Activated CD4-positive, alpha-beta T cell treated with anti-CD3 and anti-CD28 coated beads, Interleukin-2, amount 50 U/mL, for 24 hours (primary cell): ENCODE measurements around the gene SLC44A4.

Experiments
- DNase-seq, 2 donors: peaks; one replicate each; pipeline ENCODE4 v3.0.0-alpha.2; 2020; ENCODE audit warnings: low read depth in 1 of 2, low spot score in 1 of 2

Gene SLC44A4

DNA sequence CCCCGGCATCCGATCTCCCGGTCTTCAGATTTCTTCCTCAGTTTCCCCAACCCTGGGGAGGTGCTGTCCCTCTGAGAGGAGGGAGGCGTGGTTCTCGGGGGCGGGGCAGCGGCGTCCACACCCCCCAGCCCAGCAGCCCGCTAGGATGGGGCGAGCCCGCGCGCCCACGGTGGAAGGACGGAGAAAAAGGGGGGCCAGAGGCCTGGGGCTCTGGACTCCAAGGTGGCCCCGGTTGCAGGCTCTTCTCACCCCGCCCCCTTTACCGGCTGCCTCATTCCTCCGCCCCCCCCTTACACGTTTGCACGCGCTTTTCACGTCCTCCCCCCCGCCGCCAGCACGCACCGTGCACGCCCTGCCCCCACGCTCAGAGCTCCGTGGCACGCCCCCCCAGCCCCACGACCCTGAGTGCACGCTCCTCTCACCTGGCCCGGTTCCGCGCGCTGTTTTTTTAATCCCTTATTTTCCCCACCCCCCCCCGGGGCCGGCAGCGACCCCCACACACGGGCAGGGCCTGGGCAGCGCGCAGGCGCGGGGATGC is 22.7 kb upstream of the SLC44A4 start:
- DNase-seq = peak; percentile 55 to 62

DNA sequence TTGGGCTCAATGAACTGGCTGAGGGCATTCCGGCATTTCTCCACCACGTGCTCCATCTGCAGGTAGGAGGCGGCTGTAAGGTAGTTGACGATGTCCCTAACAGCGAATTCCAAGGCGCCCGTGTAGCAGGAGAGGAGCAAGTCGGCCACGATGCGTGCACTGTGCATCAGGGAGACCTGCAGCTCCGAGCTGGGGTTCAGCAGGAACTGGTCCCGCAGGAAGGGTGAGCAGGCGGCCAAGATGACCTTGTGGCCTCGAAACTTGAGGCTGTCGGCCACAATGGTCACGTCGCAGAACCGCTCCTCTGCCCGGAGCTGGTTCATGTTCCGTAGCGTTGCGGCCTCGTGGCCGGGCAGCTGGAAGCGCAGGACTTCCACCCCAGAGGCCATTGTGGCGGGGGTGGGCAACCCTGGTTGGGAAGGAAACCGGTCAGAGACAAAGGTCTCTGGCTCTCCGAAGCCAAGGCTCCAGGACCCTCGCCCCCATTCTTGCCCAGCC is 22.2 kb upstream of the SLC44A4 start:
- DNase-seq = no peak

DNA sequence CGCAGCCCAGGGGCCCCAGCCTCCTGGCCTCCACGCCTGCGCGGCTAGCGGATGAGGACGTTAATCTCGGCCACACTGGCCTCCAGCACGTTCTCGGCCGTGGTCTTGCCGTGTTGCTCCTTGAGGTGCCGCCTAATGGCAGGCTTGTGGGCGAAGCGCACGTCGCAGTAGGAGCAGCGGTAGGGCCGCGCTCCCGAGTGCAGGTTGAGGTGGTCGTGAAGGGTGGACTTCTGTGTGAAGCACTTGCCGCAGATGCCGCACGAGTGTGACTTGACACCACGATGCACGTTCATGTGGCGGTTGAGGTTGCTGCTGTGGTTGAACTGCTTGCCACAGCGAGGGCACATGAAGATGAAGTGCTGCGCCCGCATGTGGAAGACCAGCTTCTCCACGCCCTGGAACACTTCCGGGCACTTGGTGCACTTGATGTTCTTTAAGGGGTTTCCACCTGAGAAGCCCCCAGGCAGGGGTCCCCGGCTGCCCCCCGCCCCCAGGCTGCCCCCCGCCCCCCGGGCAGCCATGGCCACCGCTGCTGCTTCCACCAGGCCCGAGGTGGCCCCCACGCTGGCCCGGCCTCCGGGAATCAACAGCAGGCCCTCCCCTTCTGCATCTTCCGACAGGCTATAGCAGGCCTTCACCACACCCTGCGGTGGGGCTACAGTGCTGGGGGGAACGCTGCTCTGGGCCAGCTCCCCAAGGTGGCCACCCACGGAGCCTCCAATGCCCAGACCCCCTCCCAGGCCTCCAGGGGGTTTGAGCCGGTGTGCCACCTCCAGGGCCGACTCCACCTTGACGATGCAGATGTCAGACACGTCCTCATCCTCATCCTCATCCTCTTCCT is 21.3 kb upstream of the SLC44A4 start:
- DNase-seq = no peak

DNA sequence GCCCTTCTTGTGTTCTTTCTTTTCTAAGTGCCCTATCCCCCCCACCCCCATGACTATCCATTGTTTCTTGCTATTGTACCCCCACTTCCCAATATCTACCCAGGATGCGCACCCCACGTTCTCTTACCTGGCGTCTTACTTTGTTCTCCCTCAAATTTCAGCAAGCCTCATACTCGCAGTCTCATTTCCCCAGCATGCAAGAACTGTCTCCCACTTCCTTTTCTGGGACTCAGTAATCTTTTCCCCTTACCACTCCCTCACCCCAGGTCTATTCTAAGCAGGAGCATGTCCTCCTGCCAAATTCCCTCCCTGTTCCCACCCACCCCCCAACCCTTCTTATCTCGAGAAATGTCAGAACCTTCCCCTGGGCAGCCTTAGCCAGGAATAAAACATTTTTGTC is 20.4 kb upstream of the SLC44A4 start:
- DNase-seq = no peak

DNA sequence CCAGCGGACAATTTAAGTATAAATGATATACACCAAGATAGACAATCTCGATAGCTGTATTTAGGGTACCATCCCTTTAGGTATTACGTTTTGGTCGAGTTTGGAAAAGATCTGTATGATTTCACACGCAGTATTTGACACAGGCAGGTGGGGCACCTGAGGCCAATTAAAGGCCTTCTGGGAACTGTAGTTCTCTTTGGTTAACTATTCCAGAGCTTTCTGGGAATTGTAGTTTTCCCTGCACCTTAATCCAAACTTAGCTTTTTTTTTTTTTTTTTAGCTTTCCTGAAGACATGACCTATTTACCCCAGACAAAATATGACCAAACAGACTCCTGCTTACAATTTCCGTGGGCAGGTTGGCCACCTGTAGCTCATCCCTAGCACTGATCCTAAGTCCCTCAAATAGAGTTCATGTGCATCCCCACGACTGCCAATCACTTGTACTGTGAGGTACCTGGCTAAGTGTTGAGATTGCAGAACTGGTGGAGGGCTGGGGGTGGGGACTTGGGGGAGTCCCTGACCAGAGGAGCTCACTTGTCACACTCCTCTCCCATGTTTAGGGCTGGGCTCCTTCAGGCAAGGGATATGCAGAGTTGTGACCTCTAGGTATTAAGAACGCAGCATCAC is 19.7 kb upstream of the SLC44A4 start:
- no peak for DNase-seq

DNA sequence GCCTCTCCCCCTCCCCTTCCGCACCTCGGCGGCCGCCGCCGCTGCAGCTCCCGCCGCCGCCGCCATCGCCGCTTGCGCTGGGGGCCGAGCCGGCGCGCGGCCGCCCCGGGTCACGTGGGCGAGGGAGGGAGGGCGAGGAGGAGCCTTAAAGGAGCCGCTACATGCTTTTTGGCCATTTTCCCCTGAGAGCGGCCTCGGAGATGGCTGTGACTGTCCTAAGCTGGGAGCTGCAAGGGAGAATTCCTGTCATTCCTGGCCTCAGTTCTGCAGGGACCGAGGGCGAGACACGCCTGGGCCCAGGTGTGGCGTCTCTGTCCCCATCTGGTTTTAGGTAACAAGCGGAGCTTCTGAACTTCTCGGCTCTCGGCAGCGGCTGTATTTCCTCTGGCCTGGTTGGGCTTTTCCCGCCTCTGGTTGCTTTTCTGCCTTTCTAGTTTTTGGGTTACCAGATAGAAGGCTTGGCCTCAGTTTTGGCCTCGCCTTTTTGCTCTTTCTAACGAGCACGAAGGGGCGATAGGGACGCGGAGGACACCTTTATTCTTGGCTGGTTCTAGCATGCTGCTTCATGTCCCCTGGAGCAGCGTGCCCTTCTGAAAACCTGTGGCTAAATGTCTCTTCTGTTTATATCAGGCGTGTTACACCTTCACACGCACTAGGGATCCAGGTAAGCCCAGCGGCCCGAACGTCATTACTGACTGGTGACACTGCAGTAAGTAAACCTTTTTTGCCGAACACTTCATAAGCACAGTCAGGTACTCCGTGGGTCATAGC is 19.0 kb upstream of the SLC44A4 start, which contains the start of gene EHMT2:
TSS of gene EHMT2 (minus strand) at position 87 of the 771 bp plus-strand sequence. CDS start at position 66, 21 bp downstream.
- peak; percentile 65 to 70 for DNase-seq

DNA sequence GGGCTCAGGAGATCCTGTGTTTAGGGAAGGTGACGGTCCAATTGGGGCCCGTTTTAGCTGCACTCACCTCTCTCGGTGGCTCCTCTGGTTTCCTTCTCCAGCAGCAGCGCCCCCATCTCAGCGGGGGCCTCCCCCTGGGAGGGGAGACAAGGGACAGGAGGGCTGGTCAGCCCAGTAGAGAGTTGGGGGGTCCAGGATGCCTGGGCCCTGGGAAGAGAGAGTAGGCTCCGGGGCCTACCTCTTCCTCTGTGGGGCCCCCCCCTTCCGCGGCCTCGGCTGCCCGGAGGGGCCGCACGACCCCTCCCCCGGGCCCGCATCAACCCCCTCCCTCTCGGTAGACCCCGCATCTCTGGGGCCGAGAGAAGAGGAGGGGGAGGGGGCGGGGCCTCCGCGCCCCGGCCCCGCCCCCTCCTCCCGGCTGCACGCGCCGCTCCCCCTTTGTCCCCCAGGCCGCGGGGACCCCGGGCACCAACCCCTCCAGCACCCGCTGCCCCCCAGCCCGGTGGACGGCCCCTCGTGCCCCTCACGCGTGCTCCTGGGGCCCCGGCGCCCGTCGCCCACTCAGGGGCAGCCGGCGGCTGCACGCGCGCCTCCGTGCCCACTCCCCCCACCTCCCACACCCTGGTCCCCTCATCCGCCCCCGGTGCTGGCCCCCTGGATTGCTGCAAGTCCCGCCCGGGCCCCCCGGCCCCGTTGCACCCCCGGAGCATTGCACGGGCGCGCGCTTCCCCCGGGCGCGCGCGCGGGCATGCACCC is 18.2 kb upstream of the SLC44A4 start:
- DNase-seq = no peak

DNA sequence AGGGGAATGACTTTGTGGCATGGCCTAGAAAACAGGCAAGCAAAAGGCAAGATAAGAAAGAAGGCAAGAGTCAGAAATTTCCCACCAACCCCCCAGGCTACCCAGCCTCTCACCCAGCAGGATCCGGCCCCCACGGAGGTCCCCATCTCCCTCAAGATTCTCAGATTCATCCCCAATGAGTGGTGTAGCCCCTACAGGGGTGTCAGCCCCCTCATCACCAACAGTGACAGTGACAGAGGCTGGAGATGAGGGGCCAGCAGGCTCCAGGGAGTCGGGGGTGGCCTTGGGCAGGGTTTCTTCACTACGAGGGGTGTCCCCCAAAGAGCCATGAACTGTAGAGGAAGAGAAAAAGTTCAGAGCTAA is 17.7 kb upstream of the SLC44A4 start:
- DNase-seq = no peak

DNA sequence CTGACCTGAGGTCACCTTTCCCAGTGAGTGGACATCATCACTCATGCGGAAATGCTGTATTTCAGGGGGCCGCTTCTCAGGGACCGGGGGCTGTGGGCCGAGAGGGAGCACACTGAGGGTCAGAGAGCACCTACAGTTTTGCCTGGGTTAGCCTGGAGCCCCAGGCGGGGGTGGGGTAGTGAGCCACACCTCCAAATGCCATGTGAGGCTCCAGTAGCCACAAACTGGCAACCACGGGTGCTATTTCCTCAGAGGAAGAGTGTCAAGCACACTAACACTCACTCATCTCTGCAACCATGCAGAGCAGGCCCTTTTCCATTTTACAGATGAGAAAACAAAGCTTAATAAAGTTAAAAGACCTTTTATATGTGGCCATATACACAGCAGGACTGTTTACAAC is 14.0 kb upstream of the SLC44A4 start:
- no peak for DNase-seq

DNA sequence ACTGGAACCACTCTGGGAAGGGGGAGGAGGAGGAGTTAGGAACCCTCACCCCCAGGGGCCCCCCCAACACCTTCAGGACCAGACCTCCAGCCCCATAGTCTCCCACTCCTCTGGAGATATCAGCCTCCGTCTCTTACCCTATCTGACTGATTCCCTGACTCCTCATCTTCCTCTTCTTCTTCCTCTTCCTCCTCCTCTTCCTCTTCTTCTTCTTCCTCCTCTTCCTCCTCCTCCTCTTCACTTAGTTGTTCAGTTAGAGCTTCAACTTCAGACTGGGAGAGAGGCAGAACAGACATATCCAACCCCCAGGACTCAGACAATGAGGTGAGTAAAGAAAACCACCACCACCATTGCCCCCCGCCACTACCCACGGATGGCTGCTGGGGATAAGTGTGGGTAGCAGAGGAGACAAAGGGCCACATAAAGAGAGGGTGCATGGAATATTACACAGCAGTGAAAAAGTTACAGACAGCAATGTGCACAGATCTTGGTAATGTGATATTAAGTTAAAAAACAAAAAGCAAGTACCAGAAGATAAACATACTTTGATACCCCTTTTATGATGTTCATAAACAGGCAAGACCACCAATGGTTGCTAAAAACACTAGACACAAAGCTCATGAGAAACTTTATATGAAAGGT is 10.7 kb upstream of the SLC44A4 start:
- DNase-seq = no peak

DNA sequence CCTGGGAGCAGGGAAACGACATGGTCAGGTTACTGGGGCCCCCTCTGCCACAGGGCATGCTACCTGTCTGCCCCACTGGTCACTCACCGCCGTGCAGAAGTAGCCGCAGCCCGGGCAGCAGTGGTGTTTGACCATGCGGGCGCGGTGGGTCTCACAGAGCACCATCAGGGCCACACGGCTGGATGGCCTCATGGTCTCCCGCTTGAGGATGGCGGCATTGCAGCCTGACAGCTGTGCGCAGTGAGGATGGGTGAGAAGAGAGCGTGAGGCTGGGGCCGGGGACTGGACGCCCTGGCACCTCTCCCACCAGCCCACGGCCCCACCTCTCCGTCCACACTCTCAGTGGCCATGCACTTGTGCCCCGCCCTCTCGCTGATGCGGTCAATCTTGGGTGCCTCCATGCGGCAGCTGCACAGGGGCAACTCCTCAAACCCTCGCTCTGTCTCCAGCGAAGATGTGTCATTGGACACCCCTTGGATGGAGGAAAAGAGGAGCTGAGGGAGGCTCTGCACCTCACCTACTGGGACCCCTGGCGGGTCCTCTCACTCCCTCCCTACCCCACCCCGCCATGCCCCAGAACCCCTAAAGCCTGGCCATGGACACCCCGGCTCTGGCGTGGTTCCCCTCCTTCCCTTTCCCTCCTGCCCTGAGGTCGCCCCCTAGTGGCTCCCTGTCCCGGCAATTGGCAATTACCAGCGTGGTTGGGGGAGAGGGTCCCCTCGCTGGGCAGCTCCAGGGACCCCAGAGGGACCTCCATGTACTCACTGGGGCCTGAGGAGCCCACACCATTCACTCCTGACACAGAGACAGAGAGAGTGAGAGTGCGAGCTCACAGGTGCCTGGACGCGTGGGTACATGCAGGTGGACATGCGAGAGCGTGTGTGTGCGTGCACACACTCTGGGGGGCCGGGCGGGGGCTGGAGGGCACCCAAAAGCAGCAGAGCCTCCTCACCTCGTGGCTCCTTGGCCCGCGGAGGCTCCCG is 9.8 kb upstream of the SLC44A4 start:
- DNase-seq = peak in 1 of 2 donors; percentile 33

DNA sequence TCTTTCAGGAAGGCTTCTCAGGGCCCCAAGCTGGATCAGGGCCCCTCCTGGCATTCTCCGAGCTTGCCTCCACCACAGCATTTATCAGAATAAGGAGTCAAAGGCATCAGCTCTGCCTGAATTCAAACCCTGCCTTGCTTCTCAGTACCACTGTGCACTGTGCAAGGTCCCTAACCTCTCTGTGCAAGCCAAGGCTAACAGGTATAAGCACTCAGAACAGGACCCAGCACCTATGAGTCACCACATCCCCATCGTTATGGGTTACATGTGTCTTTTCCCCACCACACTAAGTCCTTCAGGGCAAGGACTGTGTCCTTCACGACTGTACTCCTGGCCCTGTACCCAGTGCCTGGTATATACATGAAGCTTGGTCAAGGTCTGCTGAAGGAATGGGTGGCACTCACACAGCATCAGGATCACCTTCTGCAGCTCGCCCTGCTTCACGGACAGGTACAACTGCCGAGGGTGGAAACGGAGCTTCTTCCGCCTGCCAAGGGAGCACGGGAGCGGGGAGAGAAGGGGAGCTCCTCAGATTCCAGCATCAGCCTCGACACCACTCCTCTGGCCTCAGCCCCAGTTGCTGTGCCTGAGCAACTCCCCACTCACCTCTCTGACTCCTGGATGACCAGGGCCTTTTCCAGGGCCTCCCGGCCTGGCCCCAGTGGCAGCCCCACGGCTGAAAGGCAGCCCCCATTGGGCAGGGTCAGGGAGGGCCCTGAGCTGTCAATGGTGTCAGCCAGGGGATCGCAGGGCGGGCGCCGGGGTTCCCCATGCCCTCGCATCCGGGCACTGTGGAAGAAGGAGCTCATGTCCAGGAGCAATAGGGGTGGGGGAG is 8.6 kb upstream of the SLC44A4 start:
- no peak for DNase-seq

DNA sequence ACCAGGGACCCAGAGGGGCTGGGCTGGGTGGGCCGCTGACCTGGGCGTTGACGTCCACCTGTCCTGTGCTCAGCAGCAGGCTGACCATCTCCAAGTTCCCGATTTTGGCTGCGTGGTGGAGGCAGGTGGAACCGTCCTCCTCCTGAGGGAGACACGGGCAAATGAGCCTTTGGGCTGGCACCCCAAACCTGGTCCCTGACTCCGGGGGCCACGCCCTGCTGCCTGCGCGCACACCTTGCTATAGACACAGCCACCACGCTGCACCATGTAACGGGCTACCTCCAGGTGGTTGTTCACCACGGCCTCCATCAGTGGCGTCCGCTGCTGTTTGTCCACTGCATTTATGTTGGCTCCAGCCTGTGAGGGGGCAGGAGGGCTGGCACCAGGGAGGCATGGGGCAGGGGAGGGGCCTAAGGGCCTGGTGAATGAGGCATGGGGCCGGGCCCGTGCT is 7.8 kb upstream of the SLC44A4 start:
- DNase-seq = no peak

DNA sequence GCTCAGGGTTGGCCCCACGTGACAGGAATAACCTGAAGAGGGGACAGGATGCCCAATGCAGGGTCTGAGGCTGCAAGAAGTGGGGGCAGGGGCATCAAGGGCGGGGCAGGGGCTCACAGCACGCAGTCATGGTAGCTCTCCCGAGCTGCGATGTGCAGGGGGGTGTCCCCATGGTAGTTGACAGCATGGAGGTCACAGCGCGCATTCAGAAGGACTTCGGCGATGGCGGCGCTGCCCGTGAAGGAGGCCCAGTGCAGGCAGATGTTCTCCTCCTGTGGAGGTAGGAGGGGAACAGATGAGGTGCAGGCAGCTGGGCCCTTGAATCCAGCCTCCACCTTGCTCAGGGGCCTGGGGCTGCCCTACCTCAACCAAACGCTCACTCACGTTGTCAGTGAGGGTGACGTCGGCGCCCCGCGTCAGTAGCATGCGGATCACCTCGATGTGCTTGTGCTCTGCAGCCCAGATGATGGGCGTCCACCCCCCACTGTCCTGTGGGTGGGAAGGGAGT is 5.8 kb upstream of the SLC44A4 start:
- no peak for DNase-seq

DNA sequence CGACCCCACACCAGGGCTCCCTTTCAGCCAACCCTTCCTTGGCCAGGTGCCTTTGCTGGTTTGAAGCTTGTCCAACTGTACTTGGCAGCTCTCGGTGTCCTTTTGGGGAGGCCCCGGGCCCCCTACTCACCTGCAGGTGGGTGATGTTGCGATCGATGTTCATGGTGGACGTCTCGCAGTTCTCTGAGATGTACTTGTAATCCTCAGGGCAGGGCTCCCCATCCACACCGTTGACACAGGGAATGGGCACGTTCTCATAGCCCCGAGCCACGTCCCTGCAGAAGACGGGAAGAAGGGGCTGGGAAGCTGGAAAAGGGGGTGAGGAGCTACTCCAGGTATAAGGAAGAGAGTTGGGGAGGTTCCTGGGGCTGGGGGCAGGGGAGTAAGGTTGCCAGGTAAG is 4.9 kb upstream of the SLC44A4 start:
- no peak for DNase-seq

DNA sequence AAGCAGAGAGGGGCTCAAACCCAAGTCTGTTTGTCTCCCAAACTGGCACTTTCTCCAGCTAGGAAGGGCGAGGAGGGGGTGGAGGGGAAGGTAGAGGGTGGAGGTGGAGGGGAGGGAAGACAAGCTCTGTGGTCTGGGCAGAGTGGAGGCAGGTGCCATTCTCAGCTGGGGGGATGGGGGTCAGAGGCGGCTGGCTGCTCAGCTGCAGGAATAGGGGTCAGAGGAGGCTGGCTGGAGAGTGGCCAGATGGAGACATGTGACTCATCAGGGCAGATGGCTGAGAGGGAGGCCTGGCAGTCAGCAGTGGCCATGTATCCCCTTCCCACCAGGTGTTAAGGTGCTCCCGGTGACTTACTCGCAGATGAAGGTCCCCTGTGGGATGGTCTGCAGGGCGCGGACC is 3.5 kb upstream of the SLC44A4 start:
- DNase-seq = no peak

DNA sequence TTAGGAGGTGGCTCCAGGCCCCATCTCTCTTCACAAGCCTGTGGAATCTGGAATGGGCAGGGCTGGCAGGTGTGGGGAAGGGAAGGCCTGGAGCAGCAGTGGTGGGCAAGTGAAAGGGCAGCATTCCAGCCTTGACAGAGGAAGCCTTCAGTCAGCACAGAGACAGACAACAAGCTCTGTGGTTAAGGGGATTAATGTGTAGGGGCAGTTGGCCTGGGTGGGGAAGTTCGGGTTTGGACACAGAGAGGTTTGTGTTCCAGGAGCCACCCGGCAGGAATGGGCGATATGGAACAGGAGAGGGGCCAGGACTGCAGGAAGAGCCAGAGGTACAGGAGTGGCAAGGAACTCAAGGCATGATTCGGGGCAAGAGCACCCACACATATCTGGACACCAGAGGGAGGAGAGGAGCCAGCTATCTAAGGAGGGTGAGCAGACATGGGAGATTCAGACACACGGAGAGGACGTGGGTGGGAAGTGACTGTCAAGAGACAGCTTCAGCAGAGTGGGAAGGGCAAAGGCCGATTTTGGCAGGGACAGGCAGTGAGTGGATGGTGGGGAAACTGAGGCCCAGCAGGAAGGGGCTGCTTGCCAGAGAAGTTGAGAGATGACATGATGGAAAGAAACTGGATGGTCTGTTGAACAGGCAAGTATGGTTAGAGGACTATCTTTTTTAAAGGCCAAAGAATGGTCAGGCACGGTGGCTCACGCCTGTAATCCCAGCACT is 2.5 kb upstream of the SLC44A4 start:
- DNase-seq = no peak
